GM19238 (cell line): ENCODE data around the gene NLE1.
"Not testable (repeated sequence)": the region's sequence is repeated elsewhere in the genome, so short reads cannot be mapped to it uniquely, and the experiment has no call there.

Experiments used
- DNase-seq: peaks from one replicate; pipeline ENCODE4 v3.0.0; 2011; ENCODE audit warnings: low spot score; ENCODE audit not compliant: insufficient read length

The NLE1 gene

GRCh38 chr17:35129154-35129972 lies 12.7 kb downstream of the NLE1 start:
- DNase-seq, result no peak

DNA sequence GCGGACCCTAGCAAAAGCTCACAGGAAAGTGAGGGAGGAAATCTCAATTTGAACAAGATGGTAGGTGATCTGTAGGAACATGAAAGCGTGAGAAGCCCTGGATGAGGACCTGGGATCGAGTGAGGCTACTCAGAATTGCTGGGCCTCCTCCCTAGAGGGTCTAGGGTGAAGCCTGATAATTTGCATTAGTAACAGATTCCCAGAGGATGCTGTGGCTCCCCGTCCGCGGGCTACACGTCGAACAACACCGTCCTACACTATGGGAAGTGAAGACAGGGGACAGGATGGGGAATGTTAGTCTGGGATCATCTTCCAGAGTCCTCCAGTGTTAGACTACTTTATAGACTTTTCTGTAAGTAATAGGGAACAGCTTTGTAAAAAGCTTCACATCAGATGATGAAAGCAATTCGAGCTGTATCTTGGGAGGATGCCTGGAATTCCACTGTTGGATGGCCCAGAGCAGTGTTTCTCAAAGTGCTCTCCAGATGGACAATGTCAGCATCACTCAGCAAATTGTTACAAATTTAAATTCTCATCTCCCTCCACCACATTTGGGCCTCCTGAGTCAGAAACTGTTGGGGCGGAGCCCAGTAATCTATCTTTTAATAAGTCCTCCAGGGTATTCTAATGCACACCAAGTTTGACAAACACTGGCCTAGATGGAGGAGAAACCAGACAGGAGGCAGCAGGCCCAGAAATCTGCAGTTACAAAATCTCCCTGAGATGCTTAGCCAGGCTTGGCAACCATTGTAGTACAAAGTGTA lies 14.2 kb downstream of the NLE1 start:
- no peak for DNase-seq

DNA sequence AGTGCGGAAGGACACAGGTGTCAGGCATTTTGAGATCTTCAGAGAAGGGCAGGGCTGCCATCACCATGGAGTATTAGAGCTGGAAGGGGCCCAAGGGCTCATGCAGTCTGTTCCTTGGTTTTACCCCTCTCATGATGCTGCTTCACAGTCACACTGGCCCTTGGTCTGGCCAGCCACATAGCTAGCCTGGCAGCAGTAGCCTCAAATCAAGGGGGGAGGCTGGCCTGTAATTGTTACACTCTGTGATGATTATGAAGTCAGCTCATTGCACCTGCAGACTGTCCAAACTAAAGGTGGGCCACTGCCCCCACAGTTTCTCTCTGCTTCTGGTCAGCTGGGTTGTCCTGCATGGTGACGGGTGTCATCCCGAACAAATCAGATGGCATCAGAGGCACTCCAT lies 20.8 kb downstream of the NLE1 start, which contains the start of gene FNDC8:
TSS of gene FNDC8 (plus strand) at position 301 of the 400 bp plus-strand sequence. CDS start at position 380, 79 bp downstream.
- no peak for DNase-seq

DNA sequence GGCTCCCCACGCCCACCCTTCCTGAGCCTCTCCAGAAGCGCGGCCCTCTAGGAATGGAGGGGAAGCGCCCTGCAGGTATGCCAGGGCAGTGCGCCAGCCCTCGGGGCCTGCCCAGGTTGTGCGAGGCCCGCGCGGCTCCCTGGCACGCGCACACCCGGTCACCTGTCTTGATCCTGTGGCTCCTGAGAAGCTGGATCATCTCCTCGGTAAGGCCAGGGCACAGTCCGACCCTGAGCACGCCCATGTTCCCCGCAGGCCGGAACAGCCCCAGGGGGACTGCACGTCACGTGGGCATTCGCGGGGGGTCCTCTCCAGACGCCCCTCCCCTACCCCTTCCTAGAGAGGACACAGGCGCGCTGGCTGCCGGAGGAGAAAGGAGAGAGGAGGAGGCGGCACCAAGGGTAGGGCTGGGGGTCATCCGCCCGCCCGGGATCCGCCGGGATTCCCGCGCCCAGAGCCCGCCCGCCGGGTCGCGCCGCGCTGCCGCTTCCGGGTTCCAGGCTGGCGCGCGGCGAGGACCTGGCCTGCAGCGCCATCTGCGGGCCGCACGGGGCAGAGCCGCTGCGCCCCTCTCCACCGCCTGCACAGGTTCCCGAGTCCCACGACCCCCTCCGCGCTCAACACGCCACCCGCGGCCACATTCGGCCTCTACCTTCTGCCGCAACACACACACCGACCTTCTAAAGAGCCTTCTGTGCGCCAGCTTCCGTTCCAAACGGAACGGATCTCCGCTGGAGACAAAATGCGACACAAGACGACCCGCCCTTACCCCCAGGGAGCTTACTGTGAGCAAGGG lies 22.5 kb downstream of the NLE1 start, which contains the start of gene RAD51D:
TSS of gene RAD51D (minus strand) at position 491 of the 796 bp plus-strand sequence. CDS start at position 244, 247 bp downstream.
- DNase-seq, result peak; percentile 81

GRCh38 chr17:35117984-35118383 lies 24.1 kb downstream of the NLE1 start:
- no peak for DNase-seq

GRCh38 chr17:35116845-35117244 lies 25.3 kb downstream of the NLE1 start:
- no peak for DNase-seq

GRCh38 chr17:35110791-35111190 lies 31.3 kb downstream of the NLE1 start:
- not testable (repeated sequence) for DNase-seq

GRCh38 chr17:35104844-35105450 lies 37.2 kb downstream of the NLE1 start:
- no peak for DNase-seq

DNA sequence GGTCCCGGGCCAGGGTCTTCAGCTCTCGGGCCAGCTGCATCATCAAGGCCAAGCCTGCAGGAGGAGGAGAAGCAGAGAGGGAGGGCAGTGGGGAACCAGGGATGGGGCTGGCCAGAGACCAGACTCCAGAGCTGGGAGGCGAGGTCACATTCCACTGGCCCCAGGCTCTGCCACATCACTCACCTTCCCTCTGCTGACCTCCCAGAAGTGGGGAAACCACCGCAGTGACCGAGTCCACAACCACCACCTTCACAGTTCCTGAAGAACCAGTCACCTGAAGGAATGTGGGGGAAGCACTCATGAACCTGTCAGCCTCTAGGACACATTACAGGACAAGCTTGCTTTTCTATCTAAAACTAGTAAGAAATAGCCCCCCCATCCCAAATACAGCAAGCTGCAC lies 38.8 kb downstream of the NLE1 start:
- DNase-seq, result no peak

DNA sequence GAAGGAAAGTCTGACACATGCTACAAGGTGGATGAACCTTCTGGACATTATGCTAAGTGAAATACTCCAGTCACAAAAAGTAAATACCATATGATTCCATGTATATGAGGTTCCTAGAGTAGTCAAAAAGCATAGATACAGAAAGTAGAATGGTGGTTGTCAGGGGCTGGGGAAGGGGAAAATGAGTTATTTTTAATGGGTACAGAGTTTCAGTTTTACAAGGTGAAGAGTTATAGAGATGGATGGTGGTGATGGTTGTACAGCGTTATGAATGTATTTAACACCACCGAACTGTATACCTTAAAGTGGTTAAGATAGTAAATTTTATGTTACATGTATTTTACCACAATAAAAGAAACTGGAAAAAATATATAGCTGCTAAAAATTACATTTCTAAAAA lies 40.4 kb downstream of the NLE1 start:
- DNase-seq, result no peak

DNA sequence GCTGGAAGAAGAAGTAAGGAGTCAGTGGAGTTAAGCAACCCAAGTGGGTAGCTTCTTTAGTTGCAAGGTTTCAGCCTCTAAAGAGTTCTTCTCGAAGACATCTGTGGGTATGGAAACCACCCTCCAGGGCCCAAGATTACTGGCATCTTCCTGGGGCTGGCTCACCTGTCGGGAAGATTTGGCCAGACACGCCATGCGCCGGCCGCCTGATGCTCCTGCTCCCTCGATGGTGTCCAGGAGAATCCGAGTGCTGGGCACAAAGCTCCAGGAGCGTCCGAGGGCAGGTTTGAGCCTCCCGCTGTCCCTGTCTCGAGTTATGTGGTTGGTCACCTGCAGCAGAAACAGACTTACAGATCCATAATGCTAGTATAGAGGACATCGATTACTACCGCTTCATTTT lies 41.1 kb downstream of the NLE1 start:
- DNase-seq, result no peak

DNA sequence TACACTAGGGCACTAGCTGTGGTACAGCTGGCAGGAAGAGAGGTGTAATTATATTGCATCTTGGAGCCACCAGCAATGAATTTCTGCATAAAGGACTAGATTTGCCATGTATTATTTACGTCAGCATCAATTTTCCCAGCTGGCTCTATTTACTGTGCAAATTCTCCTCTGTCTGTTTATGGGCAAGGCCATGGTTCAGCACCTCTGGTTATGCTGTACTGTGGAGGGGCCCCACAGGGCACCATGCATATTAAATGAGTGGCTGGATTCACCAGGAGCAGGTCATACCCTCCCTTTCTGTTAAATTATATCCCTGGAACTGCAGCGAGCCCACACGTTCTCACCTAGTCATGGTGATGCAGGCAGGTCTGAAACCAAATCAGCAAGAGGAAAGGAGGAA lies 42.2 kb downstream of the NLE1 start:
- DNase-seq, result no peak

GRCh38 chr17:35097776-35098175 lies 44.3 kb downstream of the NLE1 start:
- no peak for DNase-seq

DNA sequence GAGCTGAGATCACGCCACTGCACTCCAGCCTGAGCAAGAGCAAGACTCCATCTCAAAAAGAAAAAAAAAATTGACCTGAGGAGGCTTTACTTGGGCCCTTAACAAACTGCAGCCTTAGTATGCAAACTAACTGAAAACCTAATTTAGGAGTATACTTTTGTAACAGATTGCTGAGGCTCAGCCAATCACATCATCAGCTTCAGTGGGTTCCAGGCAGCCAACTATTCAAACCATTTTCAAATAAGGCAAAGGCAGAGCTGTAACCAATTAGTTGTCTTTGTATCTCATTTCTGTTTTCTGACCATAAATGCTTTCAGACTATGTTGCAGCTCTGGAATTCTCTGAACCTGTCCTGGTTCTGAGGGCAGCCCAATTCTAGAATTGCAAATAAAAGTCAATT lies 46.4 kb downstream of the NLE1 start:
- DNase-seq, result no peak

- DNase-seq, result no peak
These were observed 47.2 kb downstream of the NLE1 start for GRCh38 chr17:35094902-35095301.

GRCh38 chr17:35090707-35091106 lies 51.4 kb downstream of the NLE1 start:
- not testable (repeated sequence) for DNase-seq

GRCh38 chr17:35089586-35090296 lies 52.4 kb downstream of the NLE1 start:
- DNase-seq, result no peak

DNA sequence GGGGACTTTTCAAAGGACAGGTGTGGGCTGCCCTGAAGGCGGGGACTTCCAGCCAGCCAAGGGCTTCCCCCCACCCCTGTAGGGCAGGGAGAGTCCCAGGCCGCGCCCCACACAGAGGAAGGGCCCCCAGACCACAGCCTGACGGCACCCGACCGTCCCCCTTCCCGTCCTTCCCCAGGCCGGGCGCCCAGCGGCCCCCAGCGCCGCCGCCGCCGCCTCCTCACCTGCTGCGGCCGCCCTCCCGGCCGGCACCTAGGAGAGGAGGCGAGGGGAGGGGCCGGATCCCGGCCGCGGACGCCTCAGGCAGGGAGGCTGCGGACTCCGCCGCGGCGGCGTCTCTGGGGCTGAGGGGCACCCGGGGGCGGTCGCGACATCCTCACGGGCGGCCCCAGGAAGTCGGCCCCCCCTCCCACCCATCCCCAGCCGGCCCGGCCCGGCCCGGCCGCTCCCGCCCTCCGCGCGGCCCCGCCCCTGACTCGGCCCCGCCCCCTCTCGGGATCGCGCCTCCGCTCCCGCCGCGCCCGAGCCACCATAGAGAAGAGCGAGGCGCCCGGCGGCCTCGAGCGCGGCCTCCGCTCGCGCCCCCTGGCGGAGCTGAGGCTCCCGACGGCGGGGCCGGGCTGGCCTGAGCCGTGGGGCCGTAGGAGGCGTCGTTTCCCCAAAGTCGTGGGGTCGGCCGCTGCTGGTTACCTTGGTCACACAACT lies 53.1 kb downstream of the NLE1 start:
- peak; percentile 77 for DNase-seq

GRCh38 chr17:35088356-35088880 lies 53.7 kb downstream of the NLE1 start:
- no peak for DNase-seq
